ENCODE data around the gene FGFR1OP2.

DNA sequence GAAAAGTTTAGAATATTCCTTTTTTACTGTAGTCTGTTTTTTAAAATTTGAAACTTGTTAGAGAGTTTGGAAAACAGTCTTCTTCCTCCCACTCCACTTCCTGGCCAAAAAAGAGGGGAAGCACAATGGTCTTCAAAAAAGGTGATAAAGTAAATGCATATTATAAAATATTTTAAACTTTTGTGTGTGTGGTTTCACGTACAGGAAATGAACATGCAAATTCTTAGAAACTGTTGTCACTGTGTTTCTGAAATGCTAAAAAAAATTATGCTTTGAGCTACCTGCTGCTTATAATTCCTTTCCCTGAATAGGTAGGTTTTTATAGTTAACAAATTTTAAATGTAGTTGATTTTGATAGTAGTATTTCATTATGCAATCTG lies 2.9 kb downstream of the FGFR1OP2 start:
- no peak for TF ChIP-seq POLR2A (IDR thresholded peaks at IDR 0.05)
- TF ChIP-seq, protein P1, sequence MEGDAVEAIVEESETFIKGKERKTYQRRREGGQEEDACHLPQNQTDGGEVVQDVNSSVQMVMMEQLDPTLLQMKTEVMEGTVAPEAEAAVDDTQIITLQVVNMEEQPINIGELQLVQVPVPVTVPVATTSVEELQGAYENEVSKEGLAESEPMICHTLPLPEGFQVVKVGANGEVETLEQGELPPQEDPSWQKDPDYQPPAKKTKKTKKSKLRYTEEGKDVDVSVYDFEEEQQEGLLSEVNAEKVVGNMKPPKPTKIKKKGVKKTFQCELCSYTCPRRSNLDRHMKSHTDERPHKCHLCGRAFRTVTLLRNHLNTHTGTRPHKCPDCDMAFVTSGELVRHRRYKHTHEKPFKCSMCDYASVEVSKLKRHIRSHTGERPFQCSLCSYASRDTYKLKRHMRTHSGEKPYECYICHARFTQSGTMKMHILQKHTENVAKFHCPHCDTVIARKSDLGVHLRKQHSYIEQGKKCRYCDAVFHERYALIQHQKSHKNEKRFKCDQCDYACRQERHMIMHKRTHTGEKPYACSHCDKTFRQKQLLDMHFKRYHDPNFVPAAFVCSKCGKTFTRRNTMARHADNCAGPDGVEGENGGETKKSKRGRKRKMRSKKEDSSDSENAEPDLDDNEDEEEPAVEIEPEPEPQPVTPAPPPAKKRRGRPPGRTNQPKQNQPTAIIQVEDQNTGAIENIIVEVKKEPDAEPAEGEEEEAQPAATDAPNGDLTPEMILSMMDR (IDR thresholded peaks at IDR 0.05) = no peak
